GM15510 (cell line): Measurements from ENCODE around the gene LILRB3.
A peak's percentile ranks its signal among the peaks of the same experiment; 100 is the strongest.

Source experiments
- POLR2A ChIP-seq: IDR thresholded peaks from 3 replicates; pipeline ENCODE4 v1.6.1; 2011; ENCODE audit warnings: borderline replicate concordance; ENCODE audit not compliant: insufficient read length; ENCODE audit errors: extremely low read depth

The LILRB3 gene

DNA sequence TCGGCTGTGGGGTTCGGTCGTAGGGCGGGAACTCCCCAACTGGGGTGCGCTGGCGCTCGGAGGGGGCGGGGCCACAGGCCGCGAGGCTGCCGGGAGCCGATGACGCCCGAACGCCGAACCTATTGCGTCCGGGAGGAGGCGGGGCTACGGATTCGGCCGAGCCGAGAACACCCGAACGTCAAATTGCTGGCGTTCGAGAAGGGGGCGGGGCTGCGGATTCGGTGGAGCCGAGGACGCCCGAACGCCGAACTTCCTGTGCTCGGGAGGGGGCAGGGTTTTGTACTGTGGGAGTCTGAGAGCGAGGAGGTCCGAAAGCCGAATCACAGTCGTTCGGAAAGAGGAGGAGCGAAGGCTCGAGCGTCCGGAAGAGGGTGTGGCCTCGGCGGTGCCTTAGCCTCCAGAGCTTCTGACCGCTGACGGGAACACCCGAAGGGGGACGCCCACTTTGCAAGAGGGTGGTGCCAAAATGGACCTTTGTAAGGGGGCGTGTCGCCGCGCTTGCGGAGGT, 32.2 kb downstream of the LILRB3 start:
- no peak for TF ChIP-seq POLR2A

DNA sequence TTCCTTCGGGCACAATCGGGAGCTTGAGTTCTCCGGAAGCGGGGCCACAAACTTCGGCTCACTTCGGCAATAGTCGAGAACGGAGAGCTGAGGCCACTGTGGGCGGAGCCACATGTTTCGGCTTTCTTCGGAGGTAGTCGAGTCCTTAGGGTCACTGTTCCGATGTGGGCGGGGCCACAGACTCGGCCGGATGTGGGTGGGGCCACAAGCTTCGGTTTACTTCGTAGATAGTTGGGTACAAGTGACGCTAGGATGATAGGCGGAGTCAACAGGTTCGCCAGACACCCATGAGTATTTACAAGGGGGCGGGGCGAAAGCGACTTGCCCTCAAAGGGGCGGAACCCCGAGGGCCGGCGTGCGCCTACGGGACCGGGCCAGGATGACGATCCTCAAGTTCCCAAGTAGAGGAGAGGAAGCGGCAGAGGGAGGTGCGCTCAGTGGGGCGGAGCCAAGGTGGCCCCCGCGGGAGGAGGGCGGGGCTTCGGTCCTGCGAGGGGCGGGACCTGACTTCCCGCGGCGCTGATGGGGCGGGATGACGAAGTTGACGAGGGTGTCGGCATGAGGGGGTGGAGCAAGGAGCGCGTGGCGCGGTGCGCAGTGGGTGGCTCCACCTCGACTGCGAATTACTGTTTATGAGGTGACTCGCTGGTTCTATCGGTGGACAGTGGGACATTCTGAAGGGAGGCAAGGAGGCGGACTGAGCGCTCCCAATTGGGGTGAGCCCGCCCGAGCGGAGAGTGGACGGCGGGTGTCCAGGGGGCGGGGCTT, 32.9 kb downstream of the LILRB3 start:
- TF ChIP-seq POLR2A = peak; percentile 73

DNA sequence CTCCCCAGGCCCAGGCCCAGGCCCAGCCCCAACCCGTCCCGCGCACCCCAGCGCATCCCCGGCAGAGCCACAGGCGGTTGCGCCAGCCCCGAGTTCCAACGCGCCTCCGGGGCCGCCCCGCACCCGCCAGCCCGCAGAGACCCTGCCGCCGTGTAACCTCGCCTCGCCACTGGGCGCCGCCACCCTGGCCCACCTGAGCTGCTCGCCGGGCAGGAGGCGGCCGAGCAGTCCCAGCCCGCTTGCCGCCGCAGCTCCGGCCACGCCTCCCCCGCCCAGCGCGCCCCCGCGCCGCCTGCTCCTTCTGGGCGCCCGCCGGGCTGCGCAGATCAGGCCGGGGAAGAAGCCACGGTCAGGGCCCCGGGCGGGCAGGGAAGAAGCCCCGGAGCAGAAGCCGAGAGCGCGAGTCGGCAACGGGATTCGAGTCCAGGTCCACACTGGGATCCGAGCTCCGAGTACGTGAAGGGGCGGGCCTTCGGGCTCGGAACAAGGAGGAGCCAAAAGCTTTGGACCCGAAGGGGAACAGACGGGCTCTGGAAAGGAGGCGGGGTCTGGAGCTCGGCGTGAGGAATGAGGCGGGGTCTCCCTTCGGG, 33.6 kb downstream of the LILRB3 start, which contains the start of gene MBOAT7:
Gene MBOAT7, minus strand, starts transcription at position 436 of the 590 bp plus-strand sequence. CDS start 1,072 bp downstream, outside the sequence.
- peak; percentile 63 for TF ChIP-seq POLR2A

DNA sequence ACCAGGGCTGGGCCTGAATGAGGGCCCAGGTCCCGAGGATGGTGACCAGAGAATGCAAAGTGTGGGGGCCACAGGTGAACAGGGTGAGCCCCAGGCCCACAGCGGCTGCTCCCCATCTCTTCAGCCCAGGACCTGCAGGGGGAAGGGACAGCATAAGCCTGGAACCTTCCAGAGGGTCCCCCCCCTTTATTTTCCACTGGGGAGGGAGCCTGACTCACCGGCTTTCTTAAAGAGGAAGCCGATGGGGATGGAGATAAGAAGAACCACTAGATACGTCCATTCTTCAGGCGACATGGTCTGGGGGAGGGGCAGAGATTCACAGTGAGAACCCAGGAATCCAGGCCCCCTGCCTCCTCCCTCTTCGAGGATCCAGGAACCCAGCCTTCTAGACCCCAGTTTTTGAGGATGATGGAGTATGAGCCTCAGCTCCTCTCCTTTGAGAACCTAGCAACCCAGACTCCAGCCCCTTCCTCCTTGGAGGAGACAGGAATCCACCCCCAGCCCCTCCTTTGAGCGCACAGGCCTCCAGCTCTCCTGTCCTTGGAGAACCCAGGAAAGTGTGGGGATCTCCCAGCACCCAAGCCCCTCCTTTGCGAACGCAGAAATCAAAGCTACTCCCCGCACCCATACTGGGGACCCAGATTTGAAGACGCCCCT, 34.5 kb downstream of the LILRB3 start:
- TF ChIP-seq POLR2A = no peak

DNA sequence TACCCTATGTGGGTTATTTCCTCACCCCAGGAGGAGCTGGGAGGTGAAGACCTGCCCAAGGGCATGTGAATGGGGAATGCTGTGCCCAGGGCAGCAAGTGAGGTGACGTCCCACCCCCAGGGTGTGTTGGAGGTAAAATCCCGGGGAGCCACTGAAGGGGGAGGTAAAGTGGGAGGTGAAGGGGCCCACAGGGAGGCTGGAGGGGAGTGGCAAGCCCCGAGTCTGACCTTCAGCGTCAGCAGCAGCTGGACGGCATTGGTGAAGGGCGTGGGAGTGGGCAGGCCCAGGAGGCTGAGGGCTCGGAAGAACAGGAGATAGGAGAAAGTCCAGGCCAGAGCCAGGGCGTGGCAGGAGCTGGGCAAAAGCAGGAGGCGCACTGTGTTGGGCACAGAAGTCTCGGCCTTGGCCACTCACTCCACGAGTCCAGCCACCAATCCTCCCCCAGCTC, 35.8 kb downstream of the LILRB3 start:
- TF ChIP-seq POLR2A = no peak

DNA sequence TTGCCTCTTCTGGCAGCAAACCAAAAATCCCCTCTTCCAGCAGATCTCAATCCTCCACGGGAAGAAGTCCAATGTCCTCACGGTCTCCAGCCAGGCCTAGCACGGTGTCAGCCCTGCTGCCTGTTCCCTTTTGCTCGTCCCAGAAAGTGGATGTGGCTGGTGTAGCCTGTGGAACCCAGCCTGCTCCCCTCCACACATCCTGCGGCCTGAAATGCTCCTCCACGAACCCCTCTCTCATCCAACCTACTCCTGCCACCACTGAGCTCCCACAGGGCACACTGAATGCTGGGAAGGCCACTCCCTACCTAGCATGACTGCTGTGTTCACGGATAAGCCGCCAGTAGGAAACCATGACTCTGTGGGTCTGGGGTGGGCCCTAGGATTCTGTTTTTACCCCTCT, 36.5 kb downstream of the LILRB3 start:
- TF ChIP-seq POLR2A = no peak

DNA sequence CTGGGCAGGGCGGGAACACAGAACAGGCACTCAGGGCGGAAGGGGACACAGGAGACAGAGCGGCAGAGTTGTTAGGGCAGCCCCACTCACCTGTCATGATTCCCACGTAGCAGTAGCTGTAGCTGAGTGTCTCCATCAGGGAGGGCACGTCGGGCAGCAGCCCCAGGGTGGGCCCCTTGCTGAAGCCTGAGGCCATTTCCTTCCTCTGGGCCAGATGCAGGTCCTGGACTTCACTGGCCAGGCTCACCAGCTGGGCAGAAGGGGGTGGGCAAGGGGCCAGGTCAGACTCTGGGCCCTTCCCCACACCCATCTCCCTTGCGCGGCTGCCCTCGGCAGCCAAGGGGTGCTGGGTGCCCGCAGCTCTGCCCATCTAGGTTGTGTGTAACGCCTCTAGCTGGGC, 39.4 kb downstream of the LILRB3 start:
- no peak for TF ChIP-seq POLR2A

DNA sequence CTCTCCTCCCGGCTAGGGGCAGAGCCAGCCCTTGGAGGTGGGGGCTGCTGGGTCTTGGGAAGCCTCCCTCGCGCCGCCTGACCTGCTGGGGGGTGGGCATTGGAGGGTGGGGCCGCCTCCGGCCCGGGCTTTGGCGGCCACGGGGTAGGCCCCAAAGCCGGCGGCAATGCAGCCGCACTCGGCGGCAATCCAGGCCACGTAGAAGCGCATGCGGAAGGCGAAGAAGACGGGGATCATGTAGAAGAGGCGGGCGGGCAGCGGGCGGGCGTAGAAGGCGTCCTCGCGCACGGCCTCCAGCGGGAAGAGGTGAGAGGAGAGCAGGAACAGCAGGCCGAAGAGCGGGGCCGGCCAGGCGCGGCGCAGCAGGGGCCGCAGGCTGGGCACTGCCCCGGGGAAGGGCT, 42.1 kb downstream of the LILRB3 start:
- no peak for TF ChIP-seq POLR2A

DNA sequence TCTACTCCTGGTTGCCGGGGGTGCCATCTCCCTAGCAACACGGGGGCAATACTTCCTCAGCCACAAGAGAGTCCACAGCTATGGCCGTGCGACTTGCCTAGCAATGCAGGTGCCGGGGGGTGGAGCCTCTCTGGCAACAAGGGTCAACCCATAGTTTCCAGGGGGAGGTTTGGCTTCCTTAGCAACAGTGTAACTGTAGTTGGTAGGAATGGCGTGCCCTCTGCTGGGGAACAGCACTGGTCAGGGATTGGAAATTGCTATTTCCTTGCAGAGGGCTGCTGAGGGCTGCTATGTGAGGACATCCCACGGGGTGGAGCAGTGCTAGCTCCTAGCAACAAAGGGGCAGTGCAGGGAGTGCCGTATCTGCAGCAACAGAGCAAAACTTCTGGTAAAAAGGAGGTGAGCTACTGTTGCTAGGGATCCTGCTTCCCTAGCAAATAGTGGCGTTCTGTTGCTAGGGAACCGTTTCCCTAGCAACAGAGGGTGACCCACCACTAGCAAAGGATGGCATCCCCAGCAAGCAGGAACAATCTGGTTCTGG, 42.8 kb downstream of the LILRB3 start:
- no peak for TF ChIP-seq POLR2A

DNA sequence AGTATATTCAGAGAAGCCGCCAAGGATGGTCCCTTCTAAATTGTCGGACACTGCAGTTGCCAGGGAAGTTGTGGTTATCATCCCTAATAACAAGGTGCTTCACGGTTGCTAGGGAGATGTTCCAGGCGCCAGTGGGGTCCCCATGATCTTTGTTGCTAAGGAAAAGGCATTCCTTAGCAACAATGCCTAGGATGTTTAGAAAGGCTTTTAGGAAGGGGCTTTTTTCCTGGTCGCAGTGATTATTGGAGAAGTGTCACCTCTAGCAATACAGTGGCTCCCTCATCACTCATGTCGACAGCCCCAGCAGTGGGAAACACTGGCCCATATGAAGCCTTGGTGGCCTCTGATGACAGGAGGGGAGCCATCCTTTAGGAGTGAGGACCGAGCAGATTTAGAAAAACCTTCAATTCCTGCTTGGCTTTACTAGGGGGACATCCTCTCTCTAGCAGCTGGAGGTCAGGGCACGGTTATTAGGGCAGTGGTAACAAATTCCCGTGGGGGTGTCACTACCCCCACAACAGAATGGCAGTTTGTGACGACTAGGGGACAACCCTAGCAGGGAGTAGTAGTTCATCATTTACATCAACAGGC, 43.5 kb downstream of the LILRB3 start:
- no peak for TF ChIP-seq POLR2A

DNA sequence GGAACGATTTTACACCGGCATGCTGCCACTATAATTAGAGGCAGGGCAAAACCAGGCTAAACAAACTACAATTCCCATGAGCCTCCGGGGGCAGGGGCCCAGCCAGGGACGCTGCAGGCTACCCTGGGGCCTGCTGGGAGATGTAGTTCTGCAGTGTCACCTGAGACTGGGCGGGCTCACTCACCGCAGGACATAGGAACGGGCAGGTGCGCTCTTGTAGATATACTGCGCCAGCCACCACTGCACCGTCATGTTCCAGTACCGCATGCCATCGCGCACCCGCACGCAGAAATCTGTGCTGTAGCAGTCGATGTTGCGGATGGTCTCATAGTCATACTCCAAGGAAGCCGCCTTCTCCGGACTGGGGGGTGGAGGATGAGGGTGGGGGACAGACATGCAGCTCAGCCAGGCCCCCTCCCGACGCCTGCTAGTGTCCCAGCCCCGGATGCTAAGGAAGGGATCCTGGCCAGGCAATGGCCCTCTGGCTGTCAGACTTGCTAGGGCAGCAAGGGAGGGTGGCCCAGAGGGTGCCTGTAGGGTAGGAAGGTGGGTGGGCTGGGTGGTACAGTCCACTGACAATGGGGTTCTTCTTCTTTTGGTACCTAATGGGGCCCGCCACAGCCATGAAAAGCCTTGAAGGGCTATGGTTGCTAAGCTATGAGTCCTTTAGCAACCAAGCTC, 44.1 kb downstream of the LILRB3 start:
- TF ChIP-seq POLR2A = no peak

DNA sequence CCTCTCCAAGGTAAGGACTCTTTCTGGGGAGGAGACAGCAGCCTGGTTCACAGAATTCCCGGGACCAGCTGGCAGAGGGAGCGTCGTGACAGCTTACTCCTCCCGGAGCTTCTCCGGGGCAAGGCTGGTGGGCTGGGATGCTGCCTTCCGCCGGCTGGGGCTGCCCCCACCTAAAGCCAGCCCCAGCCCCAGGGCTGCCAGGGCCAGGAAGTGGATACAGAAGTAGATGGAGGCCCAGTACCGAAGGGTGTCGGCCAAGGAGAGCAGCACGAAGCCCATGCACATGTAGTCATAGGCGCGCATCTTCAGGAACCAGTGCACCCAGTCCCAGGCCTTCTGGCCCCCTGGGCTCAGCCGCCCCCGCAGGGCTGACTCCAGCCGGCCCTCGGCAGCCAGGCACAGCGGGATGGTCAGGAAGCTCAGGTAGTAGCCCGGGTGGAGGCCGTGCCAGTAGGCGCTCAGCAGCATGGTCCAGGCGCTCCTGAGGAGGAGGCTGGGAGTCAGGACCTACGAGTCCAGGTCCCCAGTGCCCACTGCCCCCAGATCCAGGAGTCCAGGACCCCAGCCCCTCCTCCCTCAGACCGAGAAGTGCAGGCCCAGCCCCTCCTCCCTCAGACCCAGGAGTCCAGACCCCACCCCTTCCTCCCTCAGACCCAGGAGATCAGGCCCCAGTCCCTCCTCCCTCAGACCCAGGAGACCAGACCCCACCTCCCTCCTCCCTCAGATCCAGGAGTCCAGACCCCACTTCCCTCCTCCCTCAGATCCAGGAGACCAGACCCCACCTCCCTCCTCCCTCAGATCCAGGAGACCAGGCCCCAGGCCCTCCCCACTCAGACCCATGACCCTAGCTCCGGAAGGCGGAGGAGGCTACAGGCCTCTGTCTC, 48.6 kb downstream of the LILRB3 start:
- TF ChIP-seq POLR2A = no peak

DNA sequence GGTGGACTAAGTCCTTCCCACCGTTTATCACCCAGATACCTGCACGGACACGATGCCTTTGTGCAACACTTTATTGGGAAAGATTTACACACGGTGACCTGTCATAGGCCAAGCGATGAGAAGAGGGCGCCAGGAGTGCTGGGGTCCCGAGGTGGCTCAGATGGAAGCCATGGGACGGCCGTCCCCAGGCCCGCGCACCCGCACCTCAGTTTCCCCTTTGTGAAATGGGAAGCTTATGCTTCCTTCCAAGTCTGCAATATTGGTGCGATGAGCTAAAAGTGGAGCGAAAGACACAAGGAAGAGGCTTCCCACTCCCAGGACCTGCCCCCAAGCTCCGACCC, 49.5 kb downstream of the LILRB3 start:
- no peak for TF ChIP-seq POLR2A
